Measurements from ENCODE around the gene USO1.

GRCh38 chr4:75736862-75737261, 12.5 kb downstream of the USO1 start:
- TF ChIP-seq EZH2 (IDR thresholded peaks at IDR 0.05) (no peak), POLR2AphosphoS5 (IDR thresholded peaks at IDR 0.05; ENCODE audit: borderline replicate concordance, low read depth, low read length) (no peak)
